CD14-positive monocyte (primary cell): ENCODE data around the gene RANBP3. TPM values are rescaled to one million over a fixed set of nuclear protein-coding genes. Genes with fewer than 3 reads are reported as not detected.

Experiments used
- DNase-seq, 3 donors: peaks; one replicate each; pipeline ENCODE4 v3.0.0-alpha.2; 2011 to 2022
- H2AFZ ChIP-seq: 2 replicates; pipeline ENCODE4 v1.6.0; 2012; ENCODE audit warnings: mild to moderate bottlenecking, low read depth, low read length, inconsistent platforms; ENCODE audit not compliant: insufficient read depth, poor library complexity, severe bottlenecking
- H3K27ac ChIP-seq, 2 donors: 1 replicate in 1 of 2; 2 replicates in 1 of 2; pipeline ENCODE4 v1.5.1; 2012 to 2013; ENCODE audit warnings: low read length in 2 of 2, control low read depth in 1 of 2, inconsistent platforms in 1 of 2, low read depth in 1 of 2, mild to moderate bottlenecking in 1 of 2
- H3K27me3 ChIP-seq, 2 donors: one replicate each; pipeline versions ENCODE4 v1.6.0 to v1.6.1; 2011 to 2013; ENCODE audit warnings: low read length in 2 of 2; ENCODE audit not compliant: control insufficient read depth in 2 of 2, insufficient read depth in 2 of 2
- H3K36me3 ChIP-seq, 2 donors: replicated peaks in 1 of 2; 1 replicate in 1 of 2; 2 replicates in 1 of 2; pipeline versions ENCODE4 v1.5.1 to v1.6.1; 2012 to 2013; ENCODE audit warnings: low read length in 2 of 2, control low read depth in 1 of 2, inconsistent platforms in 1 of 2, mild to moderate bottlenecking in 1 of 2; ENCODE audit not compliant: insufficient read depth in 2 of 2, control insufficient read depth in 1 of 2
- H3K4me1 ChIP-seq, 2 donors: 1 replicate in 1 of 2; 2 replicates in 1 of 2; pipeline versions ENCODE4 v1.5.1 to v1.6.1; 2012 to 2013; ENCODE audit warnings: low read length in 2 of 2, control low read depth in 1 of 2, inconsistent platforms in 1 of 2, mild to moderate bottlenecking in 1 of 2, moderate library complexity in 1 of 2; ENCODE audit not compliant: insufficient read depth in 2 of 2, control insufficient read depth in 1 of 2
- H3K4me2 ChIP-seq: replicated peaks from 2 replicates; pipeline ENCODE3; 2012; ENCODE audit warnings: low read length, moderate library complexity, mild to moderate bottlenecking; ENCODE audit not compliant: poor library complexity, severe bottlenecking; ENCODE audit errors: extremely low read depth
- H3K4me3 ChIP-seq, 3 experiments: fragments of 200-600 bp in 1 of 3; sonication (generic) in 1 of 3; replicated peaks in 1 of 3; 1 replicate in 2 of 3; 2 replicates in 1 of 3; pipeline ENCODE4 v1.5.1; 2011 to 2013; ENCODE audit warnings: low read length in 3 of 3, mild to moderate bottlenecking in 3 of 3, control low read depth in 2 of 3, low read depth in 2 of 3, inconsistent platforms in 1 of 3, moderate library complexity in 1 of 3
- H3K79me2 ChIP-seq: 2 replicates; pipeline ENCODE4 v1.6.0; 2012; ENCODE audit warnings: mild to moderate bottlenecking, control low read depth, inconsistent platforms, low read length, moderate library complexity; ENCODE audit not compliant: insufficient read depth
- H3K9ac ChIP-seq: 2 replicates; pipeline ENCODE4 v1.6.0; 2017; ENCODE audit warnings: low read length, mild to moderate bottlenecking; ENCODE audit not compliant: insufficient read depth, poor library complexity, severe bottlenecking
- H3K9me3 ChIP-seq, 2 donors: replicated peaks in 1 of 2; 1 replicate in 1 of 2; 2 replicates in 1 of 2; pipeline versions ENCODE4 v1.5.1 to v1.6.1; 2012 to 2013; ENCODE audit warnings: low read length in 2 of 2, control low read depth in 1 of 2; ENCODE audit not compliant: control insufficient read depth in 1 of 2, insufficient read depth in 1 of 2
- H4K20me1 ChIP-seq: 2 replicates; pipeline ENCODE4 v1.6.0; 2012; ENCODE audit warnings: mild to moderate bottlenecking, low read length, control low read depth, moderate library complexity; ENCODE audit not compliant: insufficient read depth
- H3K27ac Mint-ChIP-seq, 7 donors: one replicate each; pipeline ENCODE4 v1.8.0; 2020; ENCODE audit warnings: mild to moderate bottlenecking in 7 of 7, mixed read lengths in 7 of 7, moderate library complexity in 6 of 7, inconsistent platforms in 2 of 7
- H3K27me3 Mint-ChIP-seq, 3 donors: one replicate each; pipeline ENCODE4 v1.8.0; 2021 to 2022; ENCODE audit warnings: low read depth in 3 of 3, mild to moderate bottlenecking in 3 of 3, mixed read lengths in 3 of 3, moderate library complexity in 3 of 3, inconsistent platforms in 1 of 3
- H3K36me3 Mint-ChIP-seq, 2 donors: one replicate each; pipeline ENCODE4 v1.8.0; 2020; ENCODE audit warnings: mixed read lengths in 2 of 2, inconsistent platforms in 1 of 2, mild to moderate bottlenecking in 1 of 2
- H3K4me1 Mint-ChIP-seq: one replicate; pipeline ENCODE4 v1.8.0; 2020; ENCODE audit warnings: mild to moderate bottlenecking, mixed read lengths
- H3K4me3 Mint-ChIP-seq, 2 donors: one replicate each; pipeline ENCODE4 v1.8.0; 2020; ENCODE audit warnings: mild to moderate bottlenecking in 2 of 2, mixed read lengths in 2 of 2, moderate library complexity in 1 of 2
- H3K9me3 Mint-ChIP-seq, 7 donors: one replicate each; pipeline ENCODE4 v1.8.0; 2020 to 2022; ENCODE audit warnings: mixed read lengths in 7 of 7, mild to moderate bottlenecking in 6 of 7, moderate library complexity in 6 of 7, inconsistent platforms in 2 of 7
- WGBS: methylation state at CpG from one replicate; pipeline ENCODE4 v1.1.5; 2013; ENCODE audit warnings: missing lambda C conversion rate; ENCODE audit not compliant: insufficient coverage; 5-methylcytosine and 5-hydroxymethylcytosine counted together
- intact Hi-C, 2 donors: fragments of 100-400 bp; cut with micrococcal nuclease; formaldehyde crosslinking; loops; one replicate each; pipeline versions ENCODE4 v1.15.0 to v1.15.1; 2023
- polyA plus RNA-seq, 3 donors: library from polyadenylated mRNA; depleted of rRNA in 1 of 3; unstranded in 2 of 3; stranded (reverse) in 1 of 3; fragments of 300-500 nt in 2 of 3; fragments of >200 nt in 1 of 3; fragmentation: Illumina TruSeq in 2 of 3; gene quantifications; 1 replicate in 2 of 3; 2 replicates in 1 of 3; pipeline ENCODE4 v1.2.3, GENCODE V29; 2012 to 2021
- TF ChIP-seq, protein P1 (sequence below): fragments of 200-600 bp; IDR thresholded peaks from one replicate; pipeline ENCODE4 v1.8.0; 2022; ENCODE audit warnings: antibody characterized with exemption, mild to moderate bottlenecking

Gene RANBP3
- polyA plus RNA-seq, 3 donors: 4.5 to 49.5 (median 8.1) TPM

DNA sequence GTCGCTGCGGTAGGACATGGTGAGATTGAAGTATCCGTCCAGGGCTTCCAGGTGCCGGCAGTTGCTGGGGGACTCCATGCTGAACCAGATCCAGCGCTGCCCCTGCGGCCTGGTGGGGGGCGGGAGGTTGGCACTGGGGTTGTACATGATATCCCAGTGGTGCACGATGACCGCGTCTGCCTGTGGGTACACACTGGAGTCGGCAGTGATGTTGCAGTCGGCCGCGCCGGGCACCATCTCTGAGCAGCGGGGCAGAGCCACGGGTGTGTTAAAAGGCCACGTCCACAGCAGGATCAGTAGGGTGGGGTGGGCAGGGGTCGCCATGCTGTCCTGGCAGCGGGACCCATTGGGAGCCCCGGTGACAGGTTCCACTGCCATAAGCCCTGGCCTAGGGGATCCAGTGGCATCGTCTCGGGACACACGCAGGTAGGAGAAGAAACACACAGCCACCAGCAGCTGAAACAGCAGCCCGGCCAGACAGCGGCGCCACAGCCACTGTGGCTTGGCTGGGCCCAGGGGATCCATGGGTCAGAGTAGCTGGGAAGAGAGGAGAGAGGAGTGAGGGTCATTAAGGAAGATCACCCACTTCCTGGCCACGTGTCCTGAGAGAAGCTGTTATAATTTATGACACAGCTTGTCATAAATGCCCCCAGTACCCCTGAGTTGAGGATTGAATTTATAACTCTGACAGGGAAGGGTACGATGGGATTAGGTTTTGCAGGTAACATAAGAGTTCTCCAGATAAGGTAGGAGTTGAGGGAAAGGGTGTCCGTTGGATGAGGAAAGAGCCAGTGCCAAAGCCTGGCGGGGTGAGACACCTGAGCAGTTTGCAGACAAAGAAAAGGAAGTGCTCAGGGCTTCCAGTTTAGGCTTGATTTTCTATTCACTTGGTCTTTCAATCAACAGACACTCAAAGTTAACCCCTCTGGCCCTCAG, 110.5 kb downstream of the RANBP3 start:
- H3K4me2 ChIP-seq: no peak overlapping the region
- 95% methylated on average over 30 of the region's 31 CpGs for WGBS
- H3K4me1 ChIP-seq: no peaks in the 10 kb centered on the region
- DNase-seq: no peak
- H3K27ac ChIP-seq: no peak overlapping the region
- no peak overlapping the region for H3K4me3 Mint-ChIP-seq
- no peaks in the 10 kb centered on the region for H3K36me3 Mint-ChIP-seq
- H3K27ac Mint-ChIP-seq: no peak overlapping the region
- intact Hi-C loops: no loop called here
- H2AFZ ChIP-seq: no peak overlapping the region
- H3K79me2 ChIP-seq: no peaks in the 10 kb centered on the region
- no peaks in the 10 kb centered on the region for H3K4me1 Mint-ChIP-seq
- H3K36me3 ChIP-seq: no peaks in the 10 kb centered on the region
- H4K20me1 ChIP-seq: no peaks in the 10 kb centered on the region
- H3K27me3 ChIP-seq: no peaks in the 10 kb centered on the region
- no peaks in the 10 kb centered on the region for H3K9me3 Mint-ChIP-seq
- no peaks in the 10 kb centered on the region for H3K9me3 ChIP-seq
- TF ChIP-seq, protein P1, sequence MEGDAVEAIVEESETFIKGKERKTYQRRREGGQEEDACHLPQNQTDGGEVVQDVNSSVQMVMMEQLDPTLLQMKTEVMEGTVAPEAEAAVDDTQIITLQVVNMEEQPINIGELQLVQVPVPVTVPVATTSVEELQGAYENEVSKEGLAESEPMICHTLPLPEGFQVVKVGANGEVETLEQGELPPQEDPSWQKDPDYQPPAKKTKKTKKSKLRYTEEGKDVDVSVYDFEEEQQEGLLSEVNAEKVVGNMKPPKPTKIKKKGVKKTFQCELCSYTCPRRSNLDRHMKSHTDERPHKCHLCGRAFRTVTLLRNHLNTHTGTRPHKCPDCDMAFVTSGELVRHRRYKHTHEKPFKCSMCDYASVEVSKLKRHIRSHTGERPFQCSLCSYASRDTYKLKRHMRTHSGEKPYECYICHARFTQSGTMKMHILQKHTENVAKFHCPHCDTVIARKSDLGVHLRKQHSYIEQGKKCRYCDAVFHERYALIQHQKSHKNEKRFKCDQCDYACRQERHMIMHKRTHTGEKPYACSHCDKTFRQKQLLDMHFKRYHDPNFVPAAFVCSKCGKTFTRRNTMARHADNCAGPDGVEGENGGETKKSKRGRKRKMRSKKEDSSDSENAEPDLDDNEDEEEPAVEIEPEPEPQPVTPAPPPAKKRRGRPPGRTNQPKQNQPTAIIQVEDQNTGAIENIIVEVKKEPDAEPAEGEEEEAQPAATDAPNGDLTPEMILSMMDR: no peak
- H3K27me3 Mint-ChIP-seq: peaks cover 1 to 7% (median 2%) of the 10 kb centered on the region in 3 donors
- no peak overlapping the region for H3K4me3 ChIP-seq
- H3K9ac ChIP-seq: no peak overlapping the region

Other genes starting within 250 kb of the RANBP3 start
- gene PRR22, start 193.4 kb downstream of the RANBP3 start, polyA plus RNA-seq: 1 to 10 TPM in 1 of 3 donors, under 1 TPM in 1, not detected in 1; 0.15 to 1.6 TPM
- 10 to 100 TPM; 17.4 to 40.2 (median 23.4) TPM for gene DUS3L, start 187.0 kb downstream of the RANBP3 start, polyA plus RNA-seq
- not detected for gene NRTN, start 173.1 kb downstream of the RANBP3 start, polyA plus RNA-seq
- gene FUT6, start 138.4 kb downstream of the RANBP3 start, polyA plus RNA-seq: not detected
- not detected for gene FUT3, start 126.7 kb downstream of the RANBP3 start, polyA plus RNA-seq
- gene FUT5, start 107.6 kb downstream of the RANBP3 start, polyA plus RNA-seq: not detected
- gene NDUFA11, start 74.3 kb downstream of the RANBP3 start, polyA plus RNA-seq: 100 to 1,000 TPM; 188 to 552 (median 396) TPM
- gene VMAC, start 73.3 kb downstream of the RANBP3 start, polyA plus RNA-seq: 10 to 100 TPM in 1 of 3 donors, 1 to 10 TPM in 2; 3.1 to 13.0 (median 4.3) TPM
- 10 to 100 TPM in 1 of 3 donors, under 1 TPM in 2; 0.34 to 34.8 (median 0.72) TPM for gene CAPS, start 63.9 kb downstream of the RANBP3 start, polyA plus RNA-seq
- 10 to 100 TPM in 1 of 3 donors, 1 to 10 TPM in 2; 5.7 to 12.9 (median 8.7) TPM for gene RFX2, start 132.4 kb upstream of the RANBP3 start, polyA plus RNA-seq
- not detected for gene ACSBG2, start 157.5 kb upstream of the RANBP3 start, polyA plus RNA-seq